GM12878 (cell line): Measurements from ENCODE around the gene RNLS. TPM values are rescaled to one million over a fixed set of nuclear protein-coding genes. Genes with fewer than 3 reads are reported as not detected.

ENCODE experiments used
- ATAC-seq: fragments of 200-7000 bp; cut with Tn5 transposase; 3 replicates; pipeline ENCODE4 v1.9.1; 2020; ENCODE audit warnings: mild to moderate bottlenecking, moderate library complexity
- BruUV-seq: library from RNA; stranded (reverse); fragments of 400-500 nt; replicated peaks from 2 replicates; lab custom pipeline; 2021; lab: Mats Ljungman, UMichigan
- CTCF ChIA-PET: fragments of 300-600 bp; sonication (Branson Sonifier 250); formaldehyde crosslinking; extraction: SDS; loops from one replicate; lab custom pipeline; 2021; ENCODE audit warnings: inconsistent platforms; lab: Yijun Ruan, JAX
- POLR2A ChIA-PET: fragments of 350-600 bp; formaldehyde crosslinking; extraction: SDS; loops from one replicate; lab custom pipeline; 2021; ENCODE audit warnings: inconsistent platforms; lab: Charles Lee
- RAD21 ChIA-PET: fragments of 300-600 bp; sonication (Branson Sonifier 250); formaldehyde crosslinking; loops from one replicate; lab custom pipeline; 2023; ENCODE audit warnings: antibody characterized with exemption; ENCODE audit not compliant: unreplicated experiment; lab: Charles Lee
- SMC1A ChIA-PET: fragments of 300-600 bp; sonication (Branson Sonifier 250); formaldehyde crosslinking; loops from one replicate; lab custom pipeline; 2023; ENCODE audit not compliant: unreplicated experiment, uncharacterized antibody; lab: Charles Lee
- DNase-seq: peaks from one replicate; pipeline ENCODE4 v3.0.0-alpha.2; 2011; ENCODE audit warnings: low read depth, low spot score
- FAIRE-seq: peaks from 3 replicates; lab custom pipeline; 2011; peaks lifted over from hg19 to GRCh38; lab: Jason Lieb, UNC
- H2AFZ ChIP-seq: 2 replicates; pipeline ENCODE4 v1.6.0; 2011; ENCODE audit warnings: low read depth, low read length, control low read depth; ENCODE audit not compliant: control insufficient read depth
- H3K27ac ChIP-seq: 2 replicates; pipeline ENCODE4 v1.5.1; 2011; ENCODE audit warnings: control low read depth; ENCODE audit not compliant: control insufficient read depth, insufficient read depth
- H3K27me3 ChIP-seq, 2 experiments: replicated peaks in 1 of 2; 2 replicates each; pipeline versions ENCODE4 v1.6.0 to v1.6.1; 2011; ENCODE audit warnings: low read length in 1 of 2; ENCODE audit not compliant: control insufficient read depth in 2 of 2, insufficient read depth in 2 of 2
- H3K36me3 ChIP-seq, 2 experiments: 2 replicates each; pipeline ENCODE4 v1.5.1; 2011; ENCODE audit warnings: low read length in 1 of 2; ENCODE audit not compliant: control insufficient read depth in 2 of 2, insufficient read depth in 2 of 2
- H3K4me1 ChIP-seq: 2 replicates; pipeline ENCODE4 v1.6.1; 2011; ENCODE audit warnings: mild to moderate bottlenecking, low read length, moderate library complexity, mixed read lengths; ENCODE audit not compliant: control insufficient read depth, insufficient read depth
- H3K4me2 ChIP-seq: 2 replicates; pipeline ENCODE4 v1.6.0; 2011; ENCODE audit warnings: control low read depth; ENCODE audit not compliant: control insufficient read depth, insufficient read depth
- H3K4me3 ChIP-seq: fragments of 200-600 bp; sonication (generic); 2 replicates; pipeline ENCODE4 v1.5.1; 2016
- H3K79me2 ChIP-seq: 2 replicates; pipeline ENCODE4 v1.6.0; 2011; ENCODE audit warnings: low read length; ENCODE audit not compliant: control insufficient read depth, insufficient read depth
- H3K9ac ChIP-seq: 2 replicates; pipeline ENCODE4 v1.8.0; 2011; ENCODE audit warnings: low read length, control low read depth, mixed read lengths; ENCODE audit not compliant: control insufficient read depth, insufficient read depth
- H3K9me3 ChIP-seq: replicated peaks from 3 replicates; pipeline ENCODE4 v1.5.1; 2011; ENCODE audit warnings: mild to moderate bottlenecking, low read length; ENCODE audit not compliant: control insufficient read depth, insufficient read depth
- H4K20me1 ChIP-seq: 2 replicates; pipeline ENCODE4 v1.6.0; 2011; ENCODE audit not compliant: control insufficient read depth, insufficient read depth
- PML ChIP-seq: IDR thresholded peaks from 2 replicates; pipeline ENCODE4 v1.6.1; 2012; ENCODE audit warnings: low read length, inconsistent platforms
- SRF ChIP-seq, 2 experiments: IDR thresholded peaks; 2 replicates each; pipeline ENCODE4 v1.6.1; 2011; ENCODE audit warnings: low read depth in 2 of 2, low read length in 2 of 2, mild to moderate bottlenecking in 1 of 2, moderate library complexity in 1 of 2
- WGBS: methylation state at CpG from one replicate; pipeline ENCODE4 v1.1.6; 2016; ENCODE audit warnings: low lambda C conversion rate; ENCODE audit not compliant: insufficient replicate concordance, insufficient coverage; ENCODE audit errors: missing lambda C conversion rate; 5-methylcytosine and 5-hydroxymethylcytosine counted together
- in situ Hi-C: fragments of 300-500 bp; cut with MboI; formaldehyde crosslinking; loops from 9 replicates; pipeline ENCODE4 v1.14.3; 2018; ENCODE audit warnings: mixed read lengths
- intact Hi-C: fragments of 100-400 bp; cut with micrococcal nuclease; formaldehyde crosslinking; loops from one replicate; pipeline ENCODE4 v1.14.2; 2022; ENCODE audit not compliant: unreplicated experiment
- polyA plus RNA-seq, 11 experiments: library from polyadenylated mRNA; depleted of rRNA in 4 of 11; unstranded in 6 of 11; stranded (reverse) in 5 of 11; fragments of >200 nt; fragmentation: Nextera tagmentation in 4 of 11; fragmentation: Illumina TruSeq in 1 of 11; extraction: Ambion mirVana in 4 of 11; extraction: Trizol in 1 of 11; gene quantifications; 1 replicate in 1 of 11; 2 replicates in 10 of 11; pipeline versions ENCODE4 v1.2.1 to v1.2.3, GENCODE V29; 2011 to 2016; ENCODE audit warnings: inconsistent platforms in 2 of 11, missing spikeins in 2 of 11, low read depth in 1 of 11
- total RNA-seq, 4 experiments: library from RNA; depleted of rRNA in 3 of 4; stranded (reverse); fragments of >200 nt in 3 of 4; fragmentation: Illumina TruSeq in 1 of 4; extraction: Trizol in 1 of 4; gene quantifications; 2 replicates each; pipeline versions ENCODE4 v1.2.1 to v1.2.3, GENCODE V29; 2013 to 2021
- TF ChIP-seq, protein P1 (sequence below): fragments of 150-350 bp; IDR thresholded peaks from 2 replicates; pipeline ENCODE4 v1.6.1; 2014; ENCODE audit warnings: mild to moderate bottlenecking, low read depth, low read length
- TF ChIP-seq, protein P2 (sequence below): fragments of 450-650 bp; formaldehyde crosslinking; IDR thresholded peaks from 2 replicates; pipeline ENCODE4 v1.4.0; 2022; ENCODE audit warnings: mild to moderate bottlenecking, moderate library complexity

Gene RNLS
- total and polyA plus RNA-seq, 10 of the 15 experiments (the other 5 are each of a cell fraction or from before 2014, with no cell fraction given): 3.4 to 6.7 (median 4.6) TPM

DNA sequence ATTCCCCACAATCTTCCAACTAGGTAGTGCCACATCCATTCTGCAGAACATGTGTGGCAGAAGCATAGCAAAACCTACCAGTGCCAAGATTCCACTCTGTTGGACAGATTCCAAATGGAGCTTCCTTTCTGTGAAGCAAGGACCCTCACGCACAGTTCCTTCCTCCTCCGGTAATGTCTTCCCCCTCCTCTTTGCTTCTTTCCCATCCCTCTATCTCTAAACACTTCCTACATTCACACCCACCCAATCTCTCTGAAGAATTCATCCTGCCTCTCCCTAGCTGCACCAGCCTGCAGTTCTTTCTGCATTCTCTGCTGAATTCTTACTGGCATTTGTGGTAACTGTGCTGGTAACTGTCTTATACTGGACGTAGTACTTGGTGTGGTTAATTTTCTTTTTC, 124.9 kb downstream of the RNLS start:
- CTCF ChIA-PET: interaction anchor here (0.6 to 1.1 kb wide), 3 partner anchors 80 to 599 kb away, joined by 3 read pairs; no protein-coding TSS in a partner anchor

More for the DNA sequence above, 124.9 kb downstream of the RNLS start:
- H3K79me2 ChIP-seq: no peaks in the 10 kb centered on the region
- H3K27ac ChIP-seq: no peak overlapping the region
- H3K36me3 ChIP-seq: no peaks in the 10 kb centered on the region
- no peaks in the 10 kb centered on the region for H4K20me1 ChIP-seq
- FAIRE-seq (no peak), DNase-seq (no peak), ATAC-seq (no peak)
- BruUV-seq: no TSS peak
- intact Hi-C loops (no loop called here), in situ Hi-C loops (no loop called here)
- H3K4me2 ChIP-seq: no peak overlapping the region
- H2AFZ ChIP-seq: no peak overlapping the region
- no peaks in the 10 kb centered on the region for H3K27me3 ChIP-seq
- TF ChIP-seq, protein P1, sequence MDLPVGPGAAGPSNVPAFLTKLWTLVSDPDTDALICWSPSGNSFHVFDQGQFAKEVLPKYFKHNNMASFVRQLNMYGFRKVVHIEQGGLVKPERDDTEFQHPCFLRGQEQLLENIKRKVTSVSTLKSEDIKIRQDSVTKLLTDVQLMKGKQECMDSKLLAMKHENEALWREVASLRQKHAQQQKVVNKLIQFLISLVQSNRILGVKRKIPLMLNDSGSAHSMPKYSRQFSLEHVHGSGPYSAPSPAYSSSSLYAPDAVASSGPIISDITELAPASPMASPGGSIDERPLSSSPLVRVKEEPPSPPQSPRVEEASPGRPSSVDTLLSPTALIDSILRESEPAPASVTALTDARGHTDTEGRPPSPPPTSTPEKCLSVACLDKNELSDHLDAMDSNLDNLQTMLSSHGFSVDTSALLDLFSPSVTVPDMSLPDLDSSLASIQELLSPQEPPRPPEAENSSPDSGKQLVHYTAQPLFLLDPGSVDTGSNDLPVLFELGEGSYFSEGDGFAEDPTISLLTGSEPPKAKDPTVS: no peak
- TF ChIP-seq SRF (IDR thresholded peaks at IDR 0.05; ENCODE audit: low read depth in 2 of 2, low read length in 2 of 2): no peak
- no peak for TF ChIP-seq PML
- TF ChIP-seq, protein P2, sequence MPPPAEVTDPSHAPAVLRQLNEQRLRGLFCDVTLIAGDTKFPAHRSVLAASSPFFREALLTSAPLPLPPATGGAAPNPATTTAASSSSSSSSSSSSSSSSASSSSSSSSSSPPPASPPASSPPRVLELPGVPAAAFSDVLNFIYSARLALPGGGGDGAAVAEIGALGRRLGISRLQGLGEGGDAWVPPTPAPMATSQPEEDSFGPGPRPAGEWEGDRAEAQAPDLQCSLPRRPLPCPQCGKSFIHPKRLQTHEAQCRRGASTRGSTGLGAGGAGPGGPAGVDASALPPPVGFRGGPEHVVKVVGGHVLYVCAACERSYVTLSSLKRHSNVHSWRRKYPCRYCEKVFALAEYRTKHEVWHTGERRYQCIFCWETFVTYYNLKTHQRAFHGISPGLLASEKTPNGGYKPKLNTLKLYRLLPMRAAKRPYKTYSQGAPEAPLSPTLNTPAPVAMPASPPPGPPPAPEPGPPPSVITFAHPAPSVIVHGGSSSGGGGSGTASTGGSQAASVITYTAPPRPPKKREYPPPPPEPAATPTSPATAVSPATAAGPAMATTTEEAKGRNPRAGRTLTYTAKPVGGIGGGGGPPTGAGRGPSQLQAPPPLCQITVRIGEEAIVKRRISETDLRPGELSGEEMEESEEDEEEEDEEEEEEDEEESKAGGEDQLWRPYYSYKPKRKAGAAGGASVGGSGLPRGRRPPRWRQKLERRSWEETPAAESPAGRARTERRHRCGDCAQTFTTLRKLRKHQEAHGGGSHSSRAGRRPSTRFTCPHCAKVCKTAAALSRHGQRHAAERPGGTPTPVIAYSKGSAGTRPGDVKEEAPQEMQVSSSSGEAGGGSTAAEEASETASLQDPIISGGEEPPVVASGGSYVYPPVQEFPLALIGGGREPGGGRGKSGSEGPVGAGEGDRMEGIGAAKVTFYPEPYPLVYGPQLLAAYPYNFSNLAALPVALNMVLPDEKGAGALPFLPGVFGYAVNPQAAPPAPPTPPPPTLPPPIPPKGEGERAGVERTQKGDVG (CRISPR knock-in tag): no peak
- ChIA-PET SMC1A (interaction anchor here (1.4 to 3.0 kb wide), 2 partner anchors 20 to 54 kb away, joined by 3 to 7 read pairs; no protein-coding TSS in a partner anchor), RAD21 (no interaction called here), POLR2A (no interaction called here)
- no peak overlapping the region for H3K4me3 ChIP-seq
- H3K9me3 ChIP-seq: no peaks in the 10 kb centered on the region
- H3K9ac ChIP-seq: no peak overlapping the region
- whole genome bisulfite sequencing: 93% methylated on average over 3 of the region's 3 CpGs
- H3K4me1 ChIP-seq: no peaks in the 10 kb centered on the region
